ENCODE data around the gene UFD1. TPM values are rescaled to one million over a fixed set of nuclear protein-coding genes. Genes with fewer than 3 reads are reported as not detected.

Gene UFD1
- total and polyA plus RNA-seq, 9 of the 15 experiments (the other 6 are each of a cell fraction or from before 2014, with no cell fraction given), result 238 to 645 (median 363) TPM

DNA sequence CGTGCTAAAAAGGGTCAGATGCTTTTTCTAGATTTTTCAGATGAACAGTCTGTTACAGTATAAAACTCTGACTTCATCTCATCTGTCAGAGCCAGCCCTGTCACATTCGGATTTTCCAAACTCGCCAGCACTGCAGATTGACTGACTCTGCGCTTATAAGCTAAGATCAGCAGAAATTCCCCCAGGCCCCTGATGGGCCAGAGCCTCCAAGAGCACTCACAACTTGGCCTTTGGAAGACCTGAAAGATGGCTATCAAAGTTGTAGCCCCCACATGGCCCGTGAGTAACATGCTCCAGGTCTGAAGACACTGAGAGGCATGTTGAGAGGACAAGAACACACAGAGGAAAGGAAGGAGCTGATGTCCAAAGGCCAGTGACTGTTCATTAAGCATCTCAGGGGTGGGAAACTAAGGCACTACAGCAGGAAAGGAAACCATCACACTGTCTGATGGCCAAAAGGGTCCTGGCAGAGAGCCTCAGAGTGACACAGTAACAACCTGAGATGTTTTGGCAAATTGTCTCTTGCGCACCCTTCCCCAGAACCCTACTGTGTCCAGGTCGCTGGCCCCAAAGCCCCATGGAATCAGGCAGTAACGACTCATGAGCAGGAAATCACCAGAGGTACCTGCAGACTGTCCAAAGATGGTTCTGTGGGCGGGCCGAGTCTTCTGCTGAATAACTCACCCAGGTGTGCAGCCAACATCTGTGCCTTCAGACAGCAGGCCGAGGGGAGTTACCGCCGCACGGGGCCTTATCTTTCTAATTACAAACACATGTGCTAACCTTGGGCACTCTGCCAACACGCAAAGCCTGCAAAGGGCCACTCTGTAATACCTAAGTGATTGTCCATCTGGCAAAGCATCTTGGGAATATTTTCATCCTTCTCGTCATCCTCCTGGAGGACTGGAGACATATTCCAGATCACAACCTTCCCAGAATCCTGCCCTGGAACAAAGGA, 71.1 kb downstream of the UFD1 start (continued):
- peak; percentile 22 for TF ChIP-seq SNRNP70 (optimal IDR thresholded peaks at IDR 0.05; ENCODE audit: low read depth, low read length)
- no peak for TF ChIP-seq ETV5 (CRISPR knock-in tag; IDR thresholded peaks at IDR 0.05; ENCODE audit: low read depth)
- peak; percentile 58 for TF ChIP-seq ZNF316 (IDR thresholded peaks at IDR 0.05)
- TF ChIP-seq ZNF740 (CRISPR knock-in tag; IDR thresholded peaks at IDR 0.05), result no peak
- no peak for TF ChIP-seq ZNF740 (tag; IDR thresholded peaks at IDR 0.05)
- no peak for TF ChIP-seq CHAMP1 (IDR thresholded peaks at IDR 0.05)
- peak; percentile 84 for TF ChIP-seq SETDB1 (IDR thresholded peaks at IDR 0.05; ENCODE audit: low read length)
- no peak for TF ChIP-seq ATF1 (CRISPR knock-in tag; IDR thresholded peaks at IDR 0.05)
- 0 out of 2 replicates have a peak, but pooled peaks have one; percentile 33 for TF ChIP-seq ATF1 (tag; IDR thresholded peaks at IDR 0.05)
- no peak for TF ChIP-seq ZNF444 (CRISPR knock-in tag; IDR thresholded peaks at IDR 0.05)
- TF ChIP-seq AFF4 (CRISPR knock-in tag; IDR thresholded peaks at IDR 0.05), result no peak
- no peak for TF ChIP-seq SRSF1 (IDR thresholded peaks at IDR 0.05; ENCODE audit: low read depth, low read length)
- peak; percentile 95 for TF ChIP-seq WHSC1 (IDR thresholded peaks at IDR 0.05; ENCODE audit: low read length)
- no peak for TF ChIP-seq HDAC8 (tag; IDR thresholded peaks at IDR 0.05)
- TF ChIP-seq DEAF1 (CRISPR knock-in tag; IDR thresholded peaks at IDR 0.05), result no peak
- no peak for TF ChIP-seq ELF2 (CRISPR knock-in tag; IDR thresholded peaks at IDR 0.05)
- TF ChIP-seq NRF1 (conservative IDR thresholded peaks at IDR 0.05 in 1 of 2, IDR thresholded peaks at IDR 0.05 in 1 of 2), result 0 out of 4 replicates have a peak, but pooled peaks of 1 of the 2 experiments have one; percentile 13
- TF ChIP-seq ZNF3 (CRISPR knock-in tag; IDR thresholded peaks at IDR 0.05), result no peak
- no peak for TF ChIP-seq EWSR1 (IDR thresholded peaks at IDR 0.05; ENCODE audit: borderline replicate concordance, low read depth, partially characterized antibody)
